Testis (tissue), 3 donors: ENCODE measurements around the gene ARAP1. TPM values are rescaled to one million over a fixed set of nuclear protein-coding genes. Genes with fewer than 3 reads are reported as not detected.

ENCODE experiments used
- DNase-seq: peaks from one replicate; pipeline ENCODE4 v3.0.0-alpha.2; 2019
- H3K27ac ChIP-seq, 2 donors: fragments of 200-600 bp; sonication (generic); one replicate each; pipeline ENCODE4 v1.5.1; 2019
- H3K27me3 ChIP-seq: fragments of 200-600 bp; sonication (generic); one replicate; pipeline ENCODE4 v1.5.1; 2019
- H3K36me3 ChIP-seq: fragments of 200-600 bp; sonication (generic); one replicate; pipeline ENCODE4 v1.5.1; 2017; ENCODE audit warnings: low read depth; ENCODE audit errors: missing control alignments
- H3K4me1 ChIP-seq: fragments of 200-600 bp; sonication (generic); one replicate; pipeline ENCODE4 v1.5.1; 2019
- H3K4me3 ChIP-seq, 2 donors: fragments of 200-600 bp; sonication (generic); one replicate each; pipeline ENCODE4 v1.5.1; 2017 to 2019
- H3K9me3 ChIP-seq: fragments of 200-600 bp; sonication (generic); one replicate; pipeline ENCODE4 v1.5.1; 2017
- CTCF ChIP-seq, 3 experiments: fragments of 450-650 bp in 2 of 3; fragments of 200-600 bp in 1 of 3; sonication (generic) in 1 of 3; IDR thresholded peaks; one replicate each; pipeline ENCODE4 v1.5.1; 2016 to 2019; ENCODE audit warnings: antibody characterized with exemption in 3 of 3, mild to moderate bottlenecking in 2 of 3, moderate library complexity in 1 of 3
- POLR2A ChIP-seq: fragments of 450-650 bp; IDR thresholded peaks from one replicate; pipeline ENCODE4 v1.6.1; 2017; ENCODE audit warnings: antibody characterized with exemption, mild to moderate bottlenecking, moderate library complexity
- WGBS, 2 donors: methylation state at CpG; one replicate each; pipeline ENCODE4 v1.1.5; 2018; 5-methylcytosine and 5-hydroxymethylcytosine counted together
- intact Hi-C: fragments of 100-400 bp; cut with DNase I; formaldehyde crosslinking; loops from one replicate; pipeline ENCODE4 v1.15.1; 2023; ENCODE audit warnings: low total_unique reads
- polyA plus RNA-seq: library from polyadenylated mRNA; stranded (reverse); fragments of 350-450 nt; fragmentation: Illumina TruSeq; extraction: RNeasy Lipid Tissue Mini Kit (QIAGEN cat#74804); gene quantifications from one replicate; pipeline ENCODE4 v1.2.3, GENCODE V29; 2014; ENCODE audit warnings: low read depth, low replicate concordance; ENCODE audit not compliant: insufficient read depth
- total RNA-seq, 2 donors: library from RNA; depleted of rRNA; stranded (reverse); fragments of >200 nt; gene quantifications; one replicate each; pipeline ENCODE4 v1.2.3, GENCODE V29; 2016

ARAP1 gene
- total and polyA plus RNA-seq, 3 donors from 2014 or later = 46.9 to 88.3 (median 65.2) TPM

DNA sequence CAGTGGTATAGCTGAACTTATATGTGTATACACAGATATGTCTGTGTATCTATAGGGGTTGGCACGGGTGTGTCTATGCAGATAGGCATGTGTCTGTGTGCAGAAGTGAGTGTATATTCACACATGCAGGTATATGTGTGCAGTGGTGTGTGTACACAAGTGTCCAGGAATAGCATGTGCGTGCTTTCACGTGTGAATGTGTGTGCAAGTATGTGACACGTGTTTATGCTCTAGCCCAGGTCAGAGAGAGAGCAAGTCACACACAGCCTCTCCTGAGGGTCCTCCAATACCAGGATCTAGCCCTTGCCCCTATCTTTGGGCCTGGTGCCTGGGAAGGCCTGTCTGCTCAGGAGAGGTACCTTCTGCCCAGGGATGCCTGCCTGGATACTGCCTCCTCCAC is 104.3 kb downstream of the ARAP1 start:
- Histone ChIP-seq H3K4me1 (peaks cover 4% of the 10 kb centered on the region), H3K4me3 (no peak overlapping the region), H3K27ac (no peak overlapping the region), H3K27me3 (no peaks in the 10 kb centered on the region), H3K9me3 (no peaks in the 10 kb centered on the region), H3K36me3 (no peaks in the 10 kb centered on the region)
- intact Hi-C loops = no loop called here
- no peak for DNase-seq
- WGBS, 2 donors = 83 to 96% methylated on average over 4 of the region's 4 CpGs
- no peak for TF ChIP-seq CTCF (IDR thresholded peaks at IDR 0.05)
- no peak for TF ChIP-seq POLR2A

GRCh38 chr11:72646472-72646871 is 105.7 kb downstream of the ARAP1 start:
- H3K36me3 ChIP-seq = no peaks in the 10 kb centered on the region
- H3K27me3 ChIP-seq = no peaks in the 10 kb centered on the region
- no peak overlapping the region for H3K27ac ChIP-seq
- peaks cover 13% of the 10 kb centered on the region for H3K4me1 ChIP-seq
- H3K9me3 ChIP-seq = no peaks in the 10 kb centered on the region
- H3K4me3 ChIP-seq = no peak overlapping the region
- DNase-seq = no peak
- intact Hi-C loops = no loop called here
- 82 to 88% methylated on average over 2 of the region's 2 CpGs for WGBS, 2 donors
- TF ChIP-seq POLR2A = no peak
- TF ChIP-seq CTCF (IDR thresholded peaks at IDR 0.05) = no peak

- TF ChIP-seq CTCF (IDR thresholded peaks at IDR 0.05) (no peak), POLR2A (no peak)
- 87 to 96% methylated on average over 3 of the region's 3 CpGs for WGBS, 2 donors
- Histone ChIP-seq H3K27me3 (no peaks in the 10 kb centered on the region), H3K36me3 (no peaks in the 10 kb centered on the region), H3K4me3 (no peak overlapping the region), H3K27ac (no peak overlapping the region), H3K4me1 (peaks cover 13% of the 10 kb centered on the region), H3K9me3 (no peaks in the 10 kb centered on the region)
- DNase-seq = no peak
- intact Hi-C loops = no loop called here
These were observed 106.2 kb downstream of the ARAP1 start for GRCh38 chr11:72646024-72646423.

DNA sequence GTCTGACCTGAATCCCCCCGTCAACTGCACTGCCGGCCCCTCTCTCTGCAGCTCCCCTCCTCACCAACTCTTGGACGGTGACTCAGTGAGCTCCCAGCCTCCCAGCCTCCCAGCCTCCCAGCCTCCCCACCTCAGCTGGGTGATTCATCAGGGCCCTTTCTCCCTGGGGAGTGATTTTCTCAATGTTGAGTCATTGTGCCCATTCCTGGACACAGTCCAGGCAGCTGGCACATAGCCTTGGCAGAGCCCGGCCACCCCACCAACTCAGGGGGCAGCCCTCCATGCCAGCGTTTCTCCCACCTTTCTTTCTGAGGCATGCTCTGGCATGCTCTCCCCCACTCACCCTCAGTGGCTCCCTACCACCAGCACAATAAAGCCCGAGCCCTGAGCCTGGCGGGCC is 108.7 kb downstream of the ARAP1 start:
- Histone ChIP-seq H3K27ac (no peak overlapping the region), H3K27me3 (no peaks in the 10 kb centered on the region), H3K4me1 (peaks cover 13% of the 10 kb centered on the region), H3K9me3 (no peaks in the 10 kb centered on the region), H3K4me3 (peak overlapping the region in 1 of 2 donors; percentile 45), H3K36me3 (no peaks in the 10 kb centered on the region)
- 64 to 66% methylated on average over 7 of the region's 7 CpGs for WGBS, 2 donors
- intact Hi-C loops = loop anchor here (5.0 kb wide), 1 partner anchor 56 kb away; no protein-coding TSS in a partner anchor
- TF ChIP-seq CTCF (IDR thresholded peaks at IDR 0.05) (no peak), POLR2A (no peak)
- no peak for DNase-seq

DNA sequence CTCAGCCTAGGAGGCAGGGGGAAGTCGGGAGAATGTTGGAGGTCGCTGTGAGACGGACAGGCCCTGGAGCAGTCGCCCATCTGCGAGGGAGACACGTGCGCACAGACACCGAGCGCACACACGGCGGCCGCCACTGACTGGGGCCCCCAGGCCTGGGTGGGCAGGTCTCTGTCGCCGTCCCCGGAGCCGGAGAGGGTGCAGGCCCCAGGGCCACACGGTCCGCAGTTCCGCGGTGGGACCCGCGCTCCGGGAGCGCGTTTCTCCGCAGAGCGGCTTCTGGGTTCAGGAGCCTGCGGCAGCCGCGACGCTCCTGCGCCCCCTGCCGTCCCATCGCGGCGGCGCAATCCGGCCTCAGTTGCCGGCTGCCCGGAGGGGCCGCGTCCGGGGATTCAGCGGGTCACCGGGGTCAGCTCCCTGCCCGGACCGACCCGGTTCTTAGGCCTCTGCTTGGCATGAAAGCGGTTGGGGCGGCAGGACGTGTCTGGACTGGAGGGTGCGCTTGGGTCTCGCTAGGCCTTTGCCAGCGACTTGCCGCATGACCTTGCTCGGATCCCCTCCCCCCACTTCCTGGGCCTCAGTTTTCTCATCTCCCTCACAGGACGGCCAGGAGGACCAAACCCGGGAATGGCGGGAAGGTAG is 109.2 kb downstream of the ARAP1 start:
- peak overlapping the region; percentile 32 to 45 for H3K4me3 ChIP-seq
- H3K27me3 ChIP-seq = no peaks in the 10 kb centered on the region
- intact Hi-C loops = loop anchor here (5.0 kb wide), 1 partner anchor 56 kb away; no protein-coding TSS in a partner anchor
- DNase-seq = peak; percentile 51
- TF ChIP-seq POLR2A (no peak), CTCF (IDR thresholded peaks at IDR 0.05) (peak; percentile 90 to 92 (median 92))
- H3K9me3 ChIP-seq = no peaks in the 10 kb centered on the region
- peaks cover 13% of the 10 kb centered on the region for H3K4me1 ChIP-seq
- H3K27ac ChIP-seq = no peak overlapping the region
- no peaks in the 10 kb centered on the region for H3K36me3 ChIP-seq
- WGBS, 2 donors = 1 to 12% methylated on average over 10 to 55 of the region's 59 CpGs
